ENCODE measurements around the gene MAL.

Gene MAL

DNA sequence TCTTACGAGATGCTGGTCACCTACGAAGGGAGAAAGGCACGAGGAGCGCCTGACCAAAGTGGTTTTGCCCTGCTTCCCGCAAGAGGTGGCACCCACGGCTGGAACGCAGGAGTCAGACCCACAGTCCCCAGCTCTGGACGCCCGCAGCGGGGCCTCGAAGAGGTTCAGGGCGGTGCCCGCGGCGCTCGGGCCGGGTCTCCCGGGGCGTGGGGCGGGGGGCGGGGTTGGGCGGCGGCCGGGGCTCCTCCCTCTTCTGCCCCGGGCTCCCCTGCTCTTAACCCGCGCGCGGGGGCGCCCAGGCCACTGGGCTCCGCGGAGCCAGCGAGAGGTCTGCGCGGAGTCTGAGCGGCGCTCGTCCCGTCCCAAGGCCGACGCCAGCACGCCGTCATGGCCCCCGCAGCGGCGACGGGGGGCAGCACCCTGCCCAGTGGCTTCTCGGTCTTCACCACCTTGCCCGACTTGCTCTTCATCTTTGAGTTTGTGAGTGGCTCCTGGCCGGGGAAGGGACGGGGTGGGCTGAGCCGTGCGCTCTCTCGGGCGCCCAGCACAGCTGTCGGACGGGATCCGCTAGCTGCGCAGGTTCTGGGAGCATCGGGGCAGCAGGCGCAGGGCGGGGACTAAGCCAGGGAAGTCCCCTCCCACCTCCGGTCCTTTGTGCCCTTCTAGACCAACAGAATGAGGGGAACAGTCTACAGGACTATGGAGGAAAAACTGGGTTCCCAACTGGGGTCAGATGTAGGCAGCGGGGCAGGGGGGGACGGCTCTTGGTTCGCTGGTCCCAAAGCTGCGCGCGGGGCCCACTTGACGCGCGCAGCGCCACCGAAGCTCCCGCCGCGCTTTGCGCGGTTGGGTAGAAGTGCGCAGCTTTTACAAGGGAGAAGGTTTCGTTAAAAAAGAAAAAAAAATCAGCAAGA lies at the start of gene MAL:
Gene MAL (plus strand): TSS at position 303 of the 914 bp plus-strand sequence. CDS start 85 bp downstream, at position 388.
- DNase-seq, result peak; percentile 48 to 57

- no peak for DNase-seq
Observed at GRCh38 chr2:94977826-94978225, 47.7 kb upstream of the MAL start.

DNA sequence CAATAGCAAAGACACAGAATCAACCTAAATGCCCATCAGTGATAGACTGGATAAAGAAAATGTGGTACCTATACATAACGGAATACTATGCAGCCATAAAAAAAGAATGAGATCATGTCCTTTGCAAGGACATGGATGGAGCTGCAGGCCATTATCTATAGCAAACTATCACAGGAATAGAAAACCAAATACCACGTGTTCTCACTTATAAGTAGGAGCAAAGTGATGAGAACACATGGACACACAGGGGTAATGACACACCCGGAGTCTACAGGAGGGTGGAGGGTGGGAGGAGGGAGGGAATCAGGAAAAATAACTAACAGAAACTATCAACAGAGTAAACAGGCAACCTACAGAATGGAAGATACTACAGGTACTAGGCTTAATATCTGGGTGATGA lies 46.6 kb upstream of the MAL start:
- no peak for DNase-seq

DNA sequence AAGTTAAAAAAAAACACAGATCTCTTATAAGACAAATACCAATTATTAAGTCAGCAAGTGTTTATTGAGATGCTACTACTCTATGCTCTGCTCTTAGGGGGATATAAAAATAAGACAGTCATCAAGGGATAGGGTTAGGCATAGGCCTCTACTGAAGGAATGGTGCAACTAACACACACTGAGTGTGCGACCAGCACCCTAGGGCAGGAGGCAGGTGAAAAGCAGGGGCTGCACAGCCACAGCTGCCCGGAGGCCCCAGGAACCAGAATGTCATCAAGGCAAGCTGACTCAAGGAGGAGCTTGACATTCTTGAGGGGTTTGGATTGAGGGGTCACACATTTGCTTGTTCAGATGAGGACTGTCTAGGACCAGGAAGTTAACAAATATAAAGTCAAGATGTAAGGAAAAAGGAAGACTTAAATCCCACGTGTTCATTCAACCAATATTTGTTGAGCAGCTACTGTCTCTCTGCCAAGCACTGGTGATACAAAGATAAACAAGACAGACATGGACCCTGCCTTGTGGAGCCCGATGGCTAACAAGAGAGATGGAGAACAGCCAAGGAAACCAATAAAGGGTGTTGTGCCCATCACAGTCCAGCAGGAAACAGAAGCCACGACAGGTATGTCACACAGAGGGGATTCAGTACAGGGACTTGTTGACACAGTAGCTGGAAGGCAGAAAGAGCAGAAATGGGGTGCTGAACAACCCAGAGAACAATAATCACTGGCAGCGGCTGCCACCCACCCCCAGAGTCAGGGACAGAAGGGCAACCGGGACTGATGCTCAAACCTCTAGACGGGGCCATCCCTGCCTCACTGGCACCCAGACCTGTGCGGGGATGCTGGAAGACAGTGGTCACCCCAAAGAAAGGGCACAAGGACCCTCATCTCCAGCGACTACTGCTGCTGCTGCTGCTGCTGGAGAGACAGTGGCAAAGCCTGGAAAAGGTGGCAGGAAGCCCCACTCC lies 45.8 kb upstream of the MAL start:
- DNase-seq, result no peak

GRCh38 chr2:94980406-94980805 lies 45.1 kb upstream of the MAL start:
- no peak for DNase-seq

- DNase-seq, result no peak
Observed at GRCh38 chr2:94982156-94982555, 43.4 kb upstream of the MAL start.

GRCh38 chr2:94982675-94983074 lies 42.8 kb upstream of the MAL start:
- DNase-seq, result no peak

GRCh38 chr2:94984964-94985575 lies 40.4 kb upstream of the MAL start:
- no peak for DNase-seq

DNA sequence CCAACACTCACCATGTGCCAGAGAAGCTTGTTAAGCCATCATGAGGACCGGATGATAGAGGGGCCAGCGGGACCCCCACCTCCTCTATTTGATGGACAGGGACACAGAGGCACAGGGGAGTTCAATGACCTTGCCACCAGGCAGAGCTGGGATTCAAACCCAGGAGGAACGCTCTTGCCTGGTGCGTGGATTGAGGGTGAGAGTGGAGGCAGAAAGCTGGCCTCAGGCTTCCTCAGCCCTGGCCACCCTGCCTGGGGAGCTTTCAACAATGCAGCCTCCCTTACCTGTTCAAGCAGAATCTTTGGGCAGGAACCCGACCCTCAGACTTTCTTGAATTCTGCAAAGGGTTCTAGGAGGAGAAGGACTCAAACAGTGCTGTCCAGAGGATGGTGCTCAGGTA lies 39.9 kb upstream of the MAL start:
- DNase-seq, result no peak

DNA sequence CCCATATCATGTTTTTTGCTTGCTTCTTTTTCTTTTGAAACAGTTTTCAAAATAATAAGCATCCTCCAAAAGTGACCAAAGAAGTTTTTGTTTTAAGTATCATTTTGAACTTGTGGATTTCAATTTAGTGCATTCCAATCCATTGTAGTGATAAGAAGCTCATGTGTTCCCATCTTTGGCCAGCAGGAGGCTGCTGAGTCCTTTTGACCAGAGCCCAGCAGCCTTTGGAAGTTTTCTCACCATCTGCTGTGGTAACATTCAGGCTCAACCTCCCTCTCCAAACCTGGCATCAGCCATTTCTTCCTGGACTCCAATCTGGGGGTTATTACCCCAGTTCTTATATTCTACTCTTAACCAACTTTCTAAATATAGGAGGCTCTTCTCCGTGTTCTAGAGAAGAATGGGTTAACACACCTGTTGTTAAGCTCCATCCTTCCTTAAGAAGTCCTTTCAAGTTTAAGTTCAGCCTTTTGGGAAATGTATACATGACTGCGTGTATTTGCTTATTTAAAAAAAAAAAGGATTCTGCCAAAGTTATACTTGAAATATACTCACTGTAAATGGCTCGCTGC lies 39.0 kb upstream of the MAL start:
- peak; percentile 12 to 21 for DNase-seq

- no peak for DNase-seq
Observed at GRCh38 chr2:94987074-94988020, 38.2 kb upstream of the MAL start.

GRCh38 chr2:94990956-94991355 lies 34.6 kb upstream of the MAL start:
- DNase-seq, result no peak

GRCh38 chr2:94992360-94992759 lies 33.1 kb upstream of the MAL start:
- DNase-seq, result no peak

GRCh38 chr2:94993176-94994062 lies 32.1 kb upstream of the MAL start:
- no peak for DNase-seq

DNA sequence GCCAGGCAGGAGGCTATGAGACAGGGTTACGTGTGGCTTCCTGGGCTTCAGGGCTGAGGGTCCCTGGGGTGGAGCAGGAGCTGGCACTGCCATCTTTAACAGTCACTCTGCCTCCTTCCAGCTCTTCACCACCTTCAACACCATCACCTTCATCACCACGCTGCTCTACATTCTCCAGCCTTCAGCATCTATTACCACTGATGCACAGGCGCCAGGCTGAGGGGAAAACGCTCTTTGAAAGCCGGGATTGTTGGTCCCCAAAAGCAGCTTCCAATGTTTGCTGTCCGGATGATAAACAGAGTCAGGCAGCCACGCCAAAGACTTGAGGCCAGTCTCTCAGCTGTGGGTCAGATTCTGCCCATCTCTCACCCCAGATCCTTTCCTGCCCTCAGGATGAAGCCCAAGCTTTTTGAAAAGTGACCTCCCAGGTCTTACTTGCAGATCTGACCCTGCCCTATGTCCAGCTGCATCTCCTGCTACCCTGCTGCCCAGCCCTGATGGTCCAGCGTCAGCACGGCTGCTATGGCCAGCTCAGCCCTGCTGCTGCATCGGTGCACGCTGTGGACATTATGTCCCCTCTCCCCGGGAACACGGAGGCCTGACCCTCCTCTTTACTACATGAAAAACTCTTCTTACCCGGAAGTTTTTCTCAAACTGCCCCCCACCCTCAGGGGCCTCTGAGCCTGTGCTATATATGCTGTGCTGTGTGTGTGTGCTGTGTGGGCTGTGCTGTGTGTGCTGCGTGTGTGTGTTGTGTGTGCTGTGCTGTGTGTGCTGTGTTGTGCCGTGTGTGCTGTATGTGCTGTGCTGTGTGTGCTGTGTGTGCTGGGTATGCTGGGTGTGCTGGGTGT lies 31.2 kb upstream of the MAL start:
- no peak for DNase-seq

DNA sequence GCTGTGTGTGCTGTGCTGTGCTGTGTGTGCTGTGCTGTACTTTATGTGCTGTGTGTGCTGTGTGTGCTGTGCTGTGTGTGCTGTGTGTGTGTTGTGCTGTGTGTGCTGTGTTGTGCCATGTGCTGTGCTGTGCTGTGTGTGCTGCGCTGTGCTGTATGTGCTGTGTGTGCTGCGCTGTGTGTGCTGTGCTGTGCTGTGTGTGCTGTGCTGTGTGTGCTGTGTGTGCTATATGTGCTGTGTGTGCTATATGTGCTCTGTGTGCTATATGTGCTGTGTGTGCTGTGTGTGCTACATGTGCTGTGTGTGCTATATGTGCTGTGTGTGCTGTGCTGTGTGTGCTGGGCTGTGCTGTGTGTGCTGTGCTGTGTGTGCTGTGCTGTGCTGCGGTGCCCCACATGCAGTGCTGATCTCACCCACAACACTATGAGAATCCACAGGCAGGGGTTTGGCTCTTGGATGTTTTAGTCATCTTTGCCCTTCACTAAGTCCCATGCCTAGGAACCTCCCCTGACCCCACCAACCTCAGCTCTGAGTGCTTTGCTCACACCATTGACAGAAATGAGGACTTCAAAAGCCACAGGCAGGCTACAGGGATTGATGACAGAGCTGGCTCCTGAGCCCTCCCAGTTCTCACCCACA lies 30.5 kb upstream of the MAL start:
- DNase-seq, result no peak

DNA sequence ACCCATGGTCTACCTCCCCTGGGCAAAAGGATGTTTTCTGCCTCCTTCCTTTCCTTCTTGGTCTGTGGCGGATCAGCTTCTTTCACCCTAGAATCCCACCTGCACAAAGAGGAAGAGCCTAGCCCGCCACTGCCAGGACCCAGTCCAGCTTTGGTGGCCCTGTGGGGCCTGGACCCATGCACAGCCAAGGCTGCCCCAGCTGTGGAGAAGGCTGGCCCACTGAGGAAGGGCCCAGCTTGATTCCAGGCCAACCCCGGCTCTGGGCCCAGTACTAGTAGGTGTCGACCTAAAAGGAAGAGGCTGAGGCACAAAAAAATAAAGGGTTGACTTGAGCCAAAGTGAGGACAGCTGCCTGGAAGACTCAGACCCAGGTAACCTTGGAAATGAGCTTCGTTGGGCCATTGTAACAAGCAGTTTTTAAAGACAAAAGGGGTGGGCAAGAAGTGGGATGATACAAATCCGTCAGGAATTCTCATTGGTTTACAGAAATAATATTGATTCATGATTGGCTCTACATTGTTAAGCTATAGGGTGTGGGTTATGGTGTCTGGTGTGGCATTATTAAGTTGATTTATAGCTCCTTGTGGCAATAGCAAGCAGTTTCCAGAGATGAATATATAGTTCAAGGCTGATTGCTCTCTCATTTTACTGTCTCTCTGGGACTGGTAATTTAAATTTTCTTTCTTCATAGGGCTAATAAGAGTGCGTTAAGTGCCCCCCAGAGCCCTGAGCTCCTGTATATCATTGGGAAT lies 29.8 kb upstream of the MAL start:
- DNase-seq, result no peak

Measured in activated CD4-positive, alpha-beta T cell treated with anti-CD3 and anti-CD28 coated beads, Interleukin-2, amount 50 U/mL, for 4 hours (primary cell).